RCC 7860 (cell line): Measurements from ENCODE around the gene PRR18.

ENCODE experiments used
- DNase-seq: peaks from one replicate; pipeline ENCODE4 v3.0.0-alpha.2; 2015; ENCODE audit warnings: low spot score
- FAIRE-seq: peaks from 2 replicates; lab custom pipeline; 2012; peaks lifted over from hg19 to GRCh38; lab: Jason Lieb, UNC

The PRR18 gene

GRCh38 chr6:166335378-166336302 lies 27.4 kb upstream of the PRR18 start:
- DNase-seq = no peak
- FAIRE-seq = no peak

GRCh38 chr6:166334878-166335277 lies 26.7 kb upstream of the PRR18 start:
- no peak for DNase-seq
- FAIRE-seq = no peak

GRCh38 chr6:166333172-166333995 lies 25.2 kb upstream of the PRR18 start:
- FAIRE-seq (no peak), DNase-seq (no peak)

GRCh38 chr6:166331503-166332415 lies 23.6 kb upstream of the PRR18 start:
- FAIRE-seq = no peak
- no peak for DNase-seq

- DNase-seq (no peak), FAIRE-seq (no peak)
Observed at GRCh38 chr6:166330612-166331011, 22.4 kb upstream of the PRR18 start.

GRCh38 chr6:166325383-166326042 lies 17.3 kb upstream of the PRR18 start:
- DNase-seq = no peak
- FAIRE-seq = no peak

GRCh38 chr6:166323395-166323794 lies 15.2 kb upstream of the PRR18 start:
- FAIRE-seq (no peak), DNase-seq (no peak)

GRCh38 chr6:166318649-166319600 lies 10.7 kb upstream of the PRR18 start:
- FAIRE-seq (no peak), DNase-seq (peak; percentile 8)

- FAIRE-seq = peak; percentile 79
Observed at GRCh38 chr6:166318227-166318626, 10.0 kb upstream of the PRR18 start.

GRCh38 chr6:166317261-166318212 lies 9.3 kb upstream of the PRR18 start:
- DNase-seq = no peak
- FAIRE-seq = no peak

More at GRCh38 chr6:166318227-166318626, 10.0 kb upstream of the PRR18 start:
- peak; percentile 75 for DNase-seq

GRCh38 chr6:166315436-166315835 lies 7.2 kb upstream of the PRR18 start:
- DNase-seq (no peak), FAIRE-seq (no peak)

GRCh38 chr6:166314454-166314853 lies 6.3 kb upstream of the PRR18 start:
- DNase-seq (no peak), FAIRE-seq (no peak)

- DNase-seq = no peak
- FAIRE-seq = no peak
Observed at GRCh38 chr6:166313255-166314070, 5.3 kb upstream of the PRR18 start.

- DNase-seq = no peak
Observed at GRCh38 chr6:166312832-166313231, 4.6 kb upstream of the PRR18 start.

GRCh38 chr6:166310634-166311033 lies 2.4 kb upstream of the PRR18 start:
- FAIRE-seq = no peak
- DNase-seq = no peak

More at GRCh38 chr6:166312832-166313231, 4.6 kb upstream of the PRR18 start:
- FAIRE-seq = no peak

GRCh38 chr6:166309977-166310376 lies 1.8 kb upstream of the PRR18 start:
- FAIRE-seq (no peak), DNase-seq (no peak)
